Spleen (tissue), 7 donors: ENCODE data around the gene DTWD2.

Experiments used
- POLR2A ChIP-seq, 3 donors: fragments of 450-650 bp; IDR thresholded peaks; one replicate each; pipeline ENCODE4 v1.5.1; 2017; ENCODE audit warnings: antibody characterized with exemption in 3 of 3, mild to moderate bottlenecking in 1 of 3
- POLR2AphosphoS5 ChIP-seq, 3 donors: sonication (generic); formaldehyde crosslinking; IDR thresholded peaks; one replicate each; pipeline ENCODE4 v1.5.1; 2017; ENCODE audit warnings: antibody characterized with exemption in 3 of 3
- TF ChIP-seq, protein P1 (sequence below), 11 experiments: fragments of 200-600 bp in 7 of 11; fragments of 450-650 bp in 4 of 11; sonication (generic) in 4 of 11; IDR thresholded peaks in 8 of 11; conservative IDR thresholded peaks in 3 of 11; 1 replicate in 7 of 11; 2 replicates in 4 of 11; pipeline versions ENCODE4 v1.4.0 to v1.8.0; 2016 to 2021; ENCODE audit warnings: antibody characterized with exemption in 11 of 11, inconsistent platforms in 4 of 11, mild to moderate bottlenecking in 1 of 11
- donor health status: DM: no; HTN: no; CAD: no; lungs with moderate emphysema.
- donor health status: DM: no; HTN: no; CAD: no.
- donor health status: DM: no; HTN: no; CAD: no.

DNA sequence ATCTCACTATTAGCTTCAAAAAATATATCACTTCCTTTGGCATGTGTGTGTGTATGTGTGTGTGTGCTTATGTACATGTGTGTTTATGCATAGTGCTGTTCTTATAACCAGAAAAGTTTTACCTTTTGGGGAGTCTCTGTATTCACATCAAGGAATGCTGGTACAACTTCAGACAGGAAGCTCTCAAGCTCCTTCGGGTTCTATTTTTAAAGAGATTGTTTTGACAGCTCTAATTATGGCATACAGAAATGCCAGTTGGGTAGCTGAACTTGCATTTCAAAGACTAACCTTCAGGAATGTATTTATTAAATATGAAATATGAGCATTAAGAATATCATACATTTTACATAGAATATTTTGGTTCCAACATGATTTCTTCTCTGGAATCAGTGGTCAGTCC, 163.1 kb downstream of the DTWD2 start:
- TF ChIP-seq, protein P1, sequence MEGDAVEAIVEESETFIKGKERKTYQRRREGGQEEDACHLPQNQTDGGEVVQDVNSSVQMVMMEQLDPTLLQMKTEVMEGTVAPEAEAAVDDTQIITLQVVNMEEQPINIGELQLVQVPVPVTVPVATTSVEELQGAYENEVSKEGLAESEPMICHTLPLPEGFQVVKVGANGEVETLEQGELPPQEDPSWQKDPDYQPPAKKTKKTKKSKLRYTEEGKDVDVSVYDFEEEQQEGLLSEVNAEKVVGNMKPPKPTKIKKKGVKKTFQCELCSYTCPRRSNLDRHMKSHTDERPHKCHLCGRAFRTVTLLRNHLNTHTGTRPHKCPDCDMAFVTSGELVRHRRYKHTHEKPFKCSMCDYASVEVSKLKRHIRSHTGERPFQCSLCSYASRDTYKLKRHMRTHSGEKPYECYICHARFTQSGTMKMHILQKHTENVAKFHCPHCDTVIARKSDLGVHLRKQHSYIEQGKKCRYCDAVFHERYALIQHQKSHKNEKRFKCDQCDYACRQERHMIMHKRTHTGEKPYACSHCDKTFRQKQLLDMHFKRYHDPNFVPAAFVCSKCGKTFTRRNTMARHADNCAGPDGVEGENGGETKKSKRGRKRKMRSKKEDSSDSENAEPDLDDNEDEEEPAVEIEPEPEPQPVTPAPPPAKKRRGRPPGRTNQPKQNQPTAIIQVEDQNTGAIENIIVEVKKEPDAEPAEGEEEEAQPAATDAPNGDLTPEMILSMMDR (IDR thresholded peaks at IDR 0.05 in 8 of 11, conservative IDR thresholded peaks at IDR 0.05 in 3 of 11): no peak
- TF ChIP-seq POLR2A (IDR thresholded peaks at IDR 0.05): no peak
- TF ChIP-seq POLR2AphosphoS5 (IDR thresholded peaks at IDR 0.05): no peak
